SK-N-SH (cell line): ENCODE results near the gene P4HA3. TPM values are rescaled to one million over a fixed set of nuclear protein-coding genes. Genes with fewer than 3 reads are reported as not detected.

ENCODE experiments used
- CTCF ChIA-PET: fragments of 300-600, 350-600 bp; formaldehyde crosslinking; extraction: SDS; loops from one replicate; lab custom pipeline; 2021; lab: Yijun Ruan, JAX
- POLR2A ChIA-PET: fragments of 350-600 bp; sonication (Branson Sonifier 250); formaldehyde crosslinking; extraction: SDS; loops from one replicate; lab custom pipeline; 2020; ENCODE audit warnings: antibody characterized with exemption, inconsistent platforms; lab: Yijun Ruan, JAX
- DNase-seq: peaks from one replicate; pipeline ENCODE4 v3.0.0; 2012
- H2AFZ ChIP-seq: fragments of 200-600 bp; sonication (generic); 2 replicates; pipeline ENCODE4 v1.8.1; 2016; ENCODE audit warnings: antibody characterized with exemption, mild to moderate bottlenecking, low read depth
- H3F3A ChIP-seq: fragments of 200-600 bp; sonication (generic); replicated peaks from 2 replicates; pipeline ENCODE3; 2016; ENCODE audit warnings: antibody characterized with exemption, mild to moderate bottlenecking; ENCODE audit not compliant: insufficient read depth
- H3K27ac ChIP-seq, 2 experiments: fragments of 200-500 bp in 1 of 2; fragments of 200-600 bp in 1 of 2; sonication (Bioruptor generic) in 1 of 2; sonication (generic), shearing (Covaris generic) in 1 of 2; 2 replicates each; pipeline versions ENCODE4 v1.5.1 to v1.6.1; 2014 to 2016; ENCODE audit warnings: low read depth in 2 of 2, inconsistent platforms in 1 of 2, low read length in 1 of 2, mild to moderate bottlenecking in 1 of 2, mixed read lengths in 1 of 2
- H3K27me3 ChIP-seq: fragments of 200-600 bp; sonication (generic), shearing (Covaris generic); 2 replicates; pipeline ENCODE4 v1.6.1; 2016; ENCODE audit warnings: mixed run types; ENCODE audit not compliant: insufficient read depth
- H3K36me3 ChIP-seq, 2 experiments: fragments of 200-500 bp in 1 of 2; fragments of 200-600 bp in 1 of 2; sonication (Bioruptor generic) in 1 of 2; sonication (generic) in 1 of 2; replicated peaks in 1 of 2; 2 replicates each; pipeline versions ENCODE3 to v1.5.1; 2014 to 2016; ENCODE audit warnings: low read length in 1 of 2, mild to moderate bottlenecking in 1 of 2; ENCODE audit not compliant: insufficient read depth in 2 of 2, control insufficient read depth in 1 of 2
- H3K4me1 ChIP-seq, 2 experiments: fragments of 200-500 bp in 1 of 2; fragments of 200-600 bp in 1 of 2; sonication (Bioruptor generic) in 1 of 2; sonication (generic), shearing (Covaris generic) in 1 of 2; 2 replicates each; pipeline versions ENCODE4 v1.5.1 to v1.6.1; 2014 to 2016; ENCODE audit warnings: low read depth in 1 of 2, low read length in 1 of 2, mixed run types in 1 of 2; ENCODE audit not compliant: insufficient read depth in 2 of 2, control insufficient read depth in 1 of 2
- H3K4me2 ChIP-seq: fragments of 200-600 bp; sonication (generic), shearing (Covaris generic); 2 replicates; pipeline ENCODE4 v1.6.1; 2017; ENCODE audit warnings: mixed run types
- H3K4me3 ChIP-seq, 2 experiments: fragments of 200-500 bp in 1 of 2; fragments of 200-600 bp in 1 of 2; sonication (Bioruptor generic) in 1 of 2; sonication (generic), shearing (Covaris generic) in 1 of 2; 2 replicates each; pipeline versions ENCODE4 v1.5.1 to v1.8.1; 2014 to 2016; ENCODE audit warnings: low read depth in 2 of 2, inconsistent platforms in 1 of 2, low read length in 1 of 2, mild to moderate bottlenecking in 1 of 2, mixed read lengths in 1 of 2, moderate library complexity in 1 of 2
- H3K79me2 ChIP-seq: fragments of 200-600 bp; sonication (generic); 2 replicates; pipeline ENCODE4 v1.8.1; 2017; ENCODE audit warnings: mild to moderate bottlenecking; ENCODE audit not compliant: insufficient read depth
- H3K9ac ChIP-seq: fragments of 200-600 bp; sonication (generic); 2 replicates; pipeline ENCODE4 v1.6.1; 2017; ENCODE audit warnings: mixed run types
- H3K9me2 ChIP-seq: fragments of 200-600 bp; sonication (generic); 2 replicates; pipeline ENCODE4 v1.6.1; 2017; ENCODE audit warnings: mixed run types
- H3K9me3 ChIP-seq: fragments of 200-600 bp; sonication (generic); 2 replicates; pipeline ENCODE4 v1.6.1; 2017; ENCODE audit warnings: mixed run types, mild to moderate bottlenecking, moderate library complexity
- H4K20me1 ChIP-seq: fragments of 200-600 bp; sonication (generic); 2 replicates; pipeline ENCODE4 v1.6.1; 2017; ENCODE audit warnings: mild to moderate bottlenecking, mixed run types; ENCODE audit not compliant: insufficient read depth
- ELF1 ChIP-seq: IDR thresholded peaks from 2 replicates; pipeline ENCODE4 v1.4.0; 2012
- FOSL2 ChIP-seq: IDR thresholded peaks from 2 replicates; pipeline ENCODE4 v1.4.0; 2012; ENCODE audit warnings: low read depth, mild to moderate bottlenecking, moderate library complexity, borderline replicate concordance
- FOXJ3 ChIP-seq: sonication (generic); formaldehyde crosslinking; IDR thresholded peaks from 2 replicates; pipeline ENCODE4 v1.5.1; 2020; ENCODE audit warnings: mild to moderate bottlenecking, missing genetic modification reagents
- FOXM1 ChIP-seq: IDR thresholded peaks from 2 replicates; pipeline ENCODE4 v1.4.0; 2012; ENCODE audit warnings: low read depth, mild to moderate bottlenecking
- GABPA ChIP-seq: IDR thresholded peaks from 2 replicates; pipeline ENCODE4 v1.4.0; 2012; ENCODE audit warnings: low read depth, mild to moderate bottlenecking
- JUND ChIP-seq: IDR thresholded peaks from 2 replicates; pipeline ENCODE4 v1.4.0; 2012
- MEF2A ChIP-seq: IDR thresholded peaks from 2 replicates; pipeline ENCODE4 v1.4.0; 2012; ENCODE audit warnings: low read depth, borderline replicate concordance
- NRF1 ChIP-seq: IDR thresholded peaks from 2 replicates; pipeline ENCODE4 v1.6.1; 2012; ENCODE audit warnings: low read depth, mild to moderate bottlenecking, low read length
- POLR2AphosphoS5 ChIP-seq: IDR thresholded peaks from 2 replicates; pipeline ENCODE4 v1.6.1; 2012; ENCODE audit warnings: low read depth, low read length
- RCOR1 ChIP-seq: fragments of 150-350 bp; IDR thresholded peaks from 2 replicates; pipeline ENCODE4 v1.6.1; 2017; ENCODE audit warnings: antibody characterized with exemption, low read length
- RFX5 ChIP-seq: IDR thresholded peaks from 2 replicates; pipeline ENCODE4 v1.6.1; 2012; ENCODE audit warnings: mild to moderate bottlenecking, improper control_type of control experiment, low read length
- SIN3A ChIP-seq: IDR thresholded peaks from 2 replicates; pipeline ENCODE4 v1.6.1; 2012; ENCODE audit warnings: low read depth, mild to moderate bottlenecking, low read length, moderate library complexity, borderline replicate concordance
- SMC3 ChIP-seq: IDR thresholded peaks from 2 replicates; pipeline ENCODE4 v1.6.1; 2012; ENCODE audit warnings: low read depth, low read length, improper control_type of control experiment
- TAF1 ChIP-seq: IDR thresholded peaks from 2 replicates; pipeline ENCODE4 v1.6.1; 2012; ENCODE audit warnings: low read depth, mild to moderate bottlenecking, low read length, moderate library complexity, borderline replicate concordance
- TCF12 ChIP-seq: IDR thresholded peaks from 2 replicates; pipeline ENCODE4 v1.4.0; 2012
- YY1 ChIP-seq: IDR thresholded peaks from 2 replicates; pipeline ENCODE4 v1.4.0; 2012; ENCODE audit warnings: low read depth, mild to moderate bottlenecking
- WGBS: methylation state at CpG from one replicate; pipeline ENCODE4 v1.1.6; 2017; ENCODE audit warnings: low lambda C conversion rate; 5-methylcytosine and 5-hydroxymethylcytosine counted together
- polyA plus RNA-seq, 3 experiments: library from polyadenylated mRNA; depleted of rRNA; stranded (reverse); fragments of >200 nt; gene quantifications; 2 replicates each; pipeline ENCODE4 v1.2.3, GENCODE V29; 2012
- TF ChIP-seq, protein P1 (sequence below): fragments of 150-350 bp; IDR thresholded peaks from 2 replicates; pipeline ENCODE4 v1.6.1; 2017; ENCODE audit warnings: antibody characterized with exemption, low read length, low read depth, borderline replicate concordance
- TF ChIP-seq, protein P2 (sequence below): IDR thresholded peaks from 2 replicates; pipeline ENCODE4; 2012

Gene P4HA3
- polyA plus RNA-seq, 1 of the 3 experiments (the other 2 are of a cell fraction) = 8.4 TPM

DNA sequence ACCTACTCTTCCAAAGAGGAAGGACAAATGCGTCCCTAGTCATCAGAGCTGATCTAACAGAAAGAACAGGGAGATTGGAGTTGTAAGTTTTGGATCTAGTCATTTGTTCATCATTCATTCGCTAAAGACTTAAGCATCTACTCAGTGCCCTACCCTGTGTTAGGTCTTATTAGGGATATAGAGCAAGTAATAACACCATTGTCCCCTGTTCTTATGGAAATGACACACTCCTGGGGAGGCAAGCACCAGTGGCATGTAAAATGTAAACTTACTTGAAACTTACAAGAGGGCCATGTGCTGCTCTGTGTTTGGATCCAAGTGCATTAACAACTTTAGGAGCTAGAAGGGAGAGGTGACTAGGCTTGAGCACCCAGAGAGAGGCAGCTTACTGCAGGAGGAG, 61.9 kb downstream of the P4HA3 start:
- H2AFZ ChIP-seq = no peak overlapping the region
- H3K4me3 ChIP-seq = no peak overlapping the region
- 93% methylated on average over 2 of the region's 2 CpGs for WGBS
- H3K79me2 ChIP-seq = no peaks in the 10 kb centered on the region
- no peak overlapping the region for H3K27ac ChIP-seq
- TF ChIP-seq JUND = no peak
- TF ChIP-seq SMC3 = no peak
- no peak for TF ChIP-seq TCF12
- TF ChIP-seq TAF1 = no peak
- no peak for TF ChIP-seq RCOR1
- TF ChIP-seq POLR2AphosphoS5 = no peak
- TF ChIP-seq, protein P1, sequence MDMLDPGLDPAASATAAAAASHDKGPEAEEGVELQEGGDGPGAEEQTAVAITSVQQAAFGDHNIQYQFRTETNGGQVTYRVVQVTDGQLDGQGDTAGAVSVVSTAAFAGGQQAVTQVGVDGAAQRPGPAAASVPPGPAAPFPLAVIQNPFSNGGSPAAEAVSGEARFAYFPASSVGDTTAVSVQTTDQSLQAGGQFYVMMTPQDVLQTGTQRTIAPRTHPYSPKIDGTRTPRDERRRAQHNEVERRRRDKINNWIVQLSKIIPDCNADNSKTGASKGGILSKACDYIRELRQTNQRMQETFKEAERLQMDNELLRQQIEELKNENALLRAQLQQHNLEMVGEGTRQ = no peak
- TF ChIP-seq RFX5 = no peak
- TF ChIP-seq MEF2A = no peak
- TF ChIP-seq, all 33 proteins: peak for 0
- CTCF ChIA-PET = interaction anchor here (1.0 to 1.9 kb wide), 4 partner anchors 29 to 321 kb away, joined by 3 to 8 read pairs (median 4); no protein-coding TSS in a partner anchor
- no peaks in the 10 kb centered on the region for H3K4me1 ChIP-seq
- H3K9me2 ChIP-seq = no peaks in the 10 kb centered on the region
- no peaks in the 10 kb centered on the region for H3K27me3 ChIP-seq
- POLR2A ChIA-PET = no interaction called here
- peaks cover 56 to 83% of the 10 kb centered on the region in 2 experiments for H3K36me3 ChIP-seq
- H3K4me2 ChIP-seq = no peak overlapping the region
- no peaks in the 10 kb centered on the region for H3K9me3 ChIP-seq
- DNase-seq = no peak
- H4K20me1 ChIP-seq = no peaks in the 10 kb centered on the region
- H3K9ac ChIP-seq = no peak overlapping the region
- no peaks in the 10 kb centered on the region for H3F3A ChIP-seq

DNA sequence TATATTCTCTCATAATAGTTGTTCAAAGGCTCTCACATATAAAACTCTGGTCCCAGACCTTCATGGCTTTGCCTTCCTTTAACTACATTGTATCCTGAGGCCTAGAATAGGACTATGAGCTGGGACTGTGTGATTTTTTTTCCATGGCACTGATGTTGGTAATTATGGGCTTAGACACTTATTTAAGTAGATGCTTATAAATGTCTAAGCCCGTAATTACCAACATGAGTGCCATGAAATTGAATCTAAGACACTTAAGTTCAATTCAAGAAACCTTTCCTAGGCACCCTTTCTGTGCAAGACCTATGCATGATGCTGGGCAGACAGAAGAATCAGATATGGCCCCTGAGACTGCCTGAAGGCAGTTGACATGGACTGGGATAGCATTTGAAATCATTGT, 63.0 kb downstream of the P4HA3 start:
- Histone ChIP-seq H3K27me3 (no peaks in the 10 kb centered on the region), H3K4me3 (no peak overlapping the region), H2AFZ (no peak overlapping the region), H3K27ac (no peak overlapping the region), H3K9me2 (no peaks in the 10 kb centered on the region), H4K20me1 (no peaks in the 10 kb centered on the region), H3K9me3 (no peaks in the 10 kb centered on the region), H3F3A (no peaks in the 10 kb centered on the region), H3K4me1 (no peaks in the 10 kb centered on the region), H3K4me2 (no peak overlapping the region), H3K9ac (no peak overlapping the region), H3K36me3 (peaks cover 52 to 78% of the 10 kb centered on the region in 2 experiments), H3K79me2 (peaks cover 3% of the 10 kb centered on the region; the same call in 1 of the 2 replicates)
- CTCF ChIA-PET = interaction anchor here (2.7 to 4.2 kb wide), 2 partner anchors 7 to 200 kb away, joined by 11 to 30 read pairs; no protein-coding TSS in a partner anchor
- DNase-seq = no peak
- 90% methylated on average over 1 of the region's 1 CpG for WGBS
- TF ChIP-seq RCOR1 (no peak), FOXM1 (no peak), SIN3A (no peak), FOSL2 (no peak), NRF1 (no peak), FOXJ3 (CRISPR knock-in tag) (no peak), GABPA (no peak), ELF1 (no peak), YY1 (no peak), POLR2AphosphoS5 (no peak)
- TF ChIP-seq, protein P2, sequence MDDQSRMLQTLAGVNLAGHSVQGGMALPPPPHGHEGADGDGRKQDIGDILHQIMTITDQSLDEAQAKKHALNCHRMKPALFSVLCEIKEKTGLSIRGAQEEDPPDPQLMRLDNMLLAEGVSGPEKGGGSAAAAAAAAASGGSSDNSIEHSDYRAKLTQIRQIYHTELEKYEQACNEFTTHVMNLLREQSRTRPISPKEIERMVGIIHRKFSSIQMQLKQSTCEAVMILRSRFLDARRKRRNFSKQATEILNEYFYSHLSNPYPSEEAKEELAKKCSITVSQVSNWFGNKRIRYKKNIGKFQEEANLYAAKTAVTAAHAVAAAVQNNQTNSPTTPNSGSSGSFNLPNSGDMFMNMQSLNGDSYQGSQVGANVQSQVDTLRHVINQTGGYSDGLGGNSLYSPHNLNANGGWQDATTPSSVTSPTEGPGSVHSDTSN = no peak
- POLR2A ChIA-PET = no interaction called here
